Measurements from ENCODE around the gene TAF6.

TAF6 gene

DNA sequence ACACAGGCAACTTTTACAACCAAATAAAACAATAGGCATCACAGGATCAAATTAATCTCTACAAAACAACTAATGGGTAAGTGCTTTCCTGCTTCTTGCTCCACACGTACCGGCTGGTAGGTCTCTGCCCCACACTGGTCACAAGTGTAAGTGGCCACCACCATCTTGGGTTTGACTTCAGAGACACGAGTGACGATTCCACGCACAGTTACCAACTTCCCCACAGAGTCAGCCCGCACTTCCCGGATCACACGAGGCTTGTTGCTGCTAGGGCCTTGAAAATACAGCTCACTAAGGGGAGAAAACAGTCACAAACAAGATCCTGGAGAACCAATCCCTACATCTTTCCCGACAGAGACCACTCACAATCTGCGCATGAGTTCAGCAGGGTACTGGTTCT is 20.2 kb downstream of the TAF6 start (continued):
- TF ChIP-seq, protein P1, sequence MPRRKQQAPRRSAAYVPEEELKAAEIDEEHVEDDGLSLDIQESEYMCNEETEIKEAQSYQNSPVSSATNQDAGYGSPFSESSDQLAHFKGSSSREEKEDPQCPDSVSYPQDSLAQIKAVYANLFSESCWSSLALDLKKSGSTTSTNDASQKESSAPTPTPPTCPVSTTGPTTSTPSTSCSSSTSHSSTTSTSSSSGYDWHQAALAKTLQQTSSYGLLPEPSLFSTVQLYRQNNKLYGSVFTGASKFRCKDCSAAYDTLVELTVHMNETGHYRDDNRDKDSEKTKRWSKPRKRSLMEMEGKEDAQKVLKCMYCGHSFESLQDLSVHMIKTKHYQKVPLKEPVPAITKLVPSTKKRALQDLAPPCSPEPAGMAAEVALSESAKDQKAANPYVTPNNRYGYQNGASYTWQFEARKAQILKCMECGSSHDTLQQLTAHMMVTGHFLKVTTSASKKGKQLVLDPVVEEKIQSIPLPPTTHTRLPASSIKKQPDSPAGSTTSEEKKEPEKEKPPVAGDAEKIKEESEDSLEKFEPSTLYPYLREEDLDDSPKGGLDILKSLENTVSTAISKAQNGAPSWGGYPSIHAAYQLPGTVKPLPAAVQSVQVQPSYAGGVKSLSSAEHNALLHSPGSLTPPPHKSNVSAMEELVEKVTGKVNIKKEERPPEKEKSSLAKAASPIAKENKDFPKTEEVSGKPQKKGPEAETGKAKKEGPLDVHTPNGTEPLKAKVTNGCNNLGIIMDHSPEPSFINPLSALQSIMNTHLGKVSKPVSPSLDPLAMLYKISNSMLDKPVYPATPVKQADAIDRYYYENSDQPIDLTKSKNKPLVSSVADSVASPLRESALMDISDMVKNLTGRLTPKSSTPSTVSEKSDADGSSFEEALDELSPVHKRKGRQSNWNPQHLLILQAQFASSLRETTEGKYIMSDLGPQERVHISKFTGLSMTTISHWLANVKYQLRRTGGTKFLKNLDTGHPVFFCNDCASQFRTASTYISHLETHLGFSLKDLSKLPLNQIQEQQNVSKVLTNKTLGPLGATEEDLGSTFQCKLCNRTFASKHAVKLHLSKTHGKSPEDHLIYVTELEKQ (tag by site-specific recombination; IDR thresholded peaks at IDR 0.05; ENCODE audit: borderline replicate concordance): no peak
- TF ChIP-seq KLF8 (tag by site-specific recombination; IDR thresholded peaks at IDR 0.05) (no peak), ZNF549 (tag by site-specific recombination; IDR thresholded peaks at IDR 0.05) (no peak), ZNF571 (tag by site-specific recombination; IDR thresholded peaks at IDR 0.05) (no peak), ZNF791 (tag by site-specific recombination; IDR thresholded peaks at IDR 0.05) (no peak)
- TF ChIP-seq, protein P2, sequence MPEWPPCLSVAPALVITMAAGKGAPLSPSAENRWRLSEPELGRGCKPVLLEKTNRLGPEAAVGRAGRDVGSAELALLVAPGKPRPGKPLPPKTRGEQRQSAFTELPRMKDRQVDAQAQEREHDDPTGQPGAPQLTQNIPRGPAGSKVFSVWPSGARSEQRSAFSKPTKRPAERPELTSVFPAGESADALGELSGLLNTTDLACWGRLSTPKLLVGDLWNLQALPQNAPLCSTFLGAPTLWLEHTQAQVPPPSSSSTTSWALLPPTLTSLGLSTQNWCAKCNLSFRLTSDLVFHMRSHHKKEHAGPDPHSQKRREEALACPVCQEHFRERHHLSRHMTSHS (tag by site-specific recombination; IDR thresholded peaks at IDR 0.05): no peak
- TF ChIP-seq, protein P3, sequence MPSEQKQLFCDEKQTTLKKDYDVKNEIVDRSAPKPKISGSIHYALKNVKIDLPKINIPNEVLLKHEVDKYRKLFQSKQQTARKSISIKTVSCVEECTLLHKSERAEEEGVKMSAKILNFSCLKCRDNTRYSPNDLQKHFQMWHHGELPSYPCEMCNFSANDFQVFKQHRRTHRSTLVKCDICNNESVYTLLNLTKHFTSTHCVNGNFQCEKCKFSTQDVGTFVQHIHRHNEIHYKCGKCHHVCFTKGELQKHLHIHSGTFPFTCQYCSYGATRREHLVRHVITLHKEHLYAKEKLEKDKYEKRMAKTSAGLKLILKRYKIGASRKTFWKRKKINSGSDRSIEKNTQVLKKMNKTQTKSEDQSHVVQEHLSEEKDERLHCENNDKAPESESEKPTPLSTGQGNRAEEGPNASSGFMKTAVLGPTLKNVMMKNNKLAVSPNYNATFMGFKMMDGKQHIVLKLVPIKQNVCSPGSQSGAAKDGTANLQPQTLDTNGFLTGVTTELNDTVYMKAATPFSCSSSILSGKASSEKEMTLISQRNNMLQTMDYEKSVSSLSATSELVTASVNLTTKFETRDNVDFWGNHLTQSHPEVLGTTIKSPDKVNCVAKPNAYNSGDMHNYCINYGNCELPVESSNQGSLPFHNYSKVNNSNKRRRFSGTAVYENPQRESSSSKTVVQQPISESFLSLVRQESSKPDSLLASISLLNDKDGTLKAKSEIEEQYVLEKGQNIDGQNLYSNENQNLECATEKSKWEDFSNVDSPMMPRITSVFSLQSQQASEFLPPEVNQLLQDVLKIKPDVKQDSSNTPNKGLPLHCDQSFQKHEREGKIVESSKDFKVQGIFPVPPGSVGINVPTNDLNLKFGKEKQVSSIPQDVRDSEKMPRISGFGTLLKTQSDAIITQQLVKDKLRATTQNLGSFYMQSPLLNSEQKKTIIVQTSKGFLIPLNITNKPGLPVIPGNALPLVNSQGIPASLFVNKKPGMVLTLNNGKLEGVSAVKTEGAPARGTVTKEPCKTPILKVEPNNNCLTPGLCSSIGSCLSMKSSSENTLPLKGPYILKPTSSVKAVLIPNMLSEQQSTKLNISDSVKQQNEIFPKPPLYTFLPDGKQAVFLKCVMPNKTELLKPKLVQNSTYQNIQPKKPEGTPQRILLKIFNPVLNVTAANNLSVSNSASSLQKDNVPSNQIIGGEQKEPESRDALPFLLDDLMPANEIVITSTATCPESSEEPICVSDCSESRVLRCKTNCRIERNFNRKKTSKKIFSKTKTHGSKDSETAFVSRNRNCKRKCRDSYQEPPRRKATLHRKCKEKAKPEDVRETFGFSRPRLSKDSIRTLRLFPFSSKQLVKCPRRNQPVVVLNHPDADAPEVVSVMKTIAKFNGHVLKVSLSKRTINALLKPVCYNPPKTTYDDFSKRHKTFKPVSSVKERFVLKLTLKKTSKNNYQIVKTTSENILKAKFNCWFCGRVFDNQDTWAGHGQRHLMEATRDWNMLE (tag by site-specific recombination; conservative IDR thresholded peaks at IDR 0.05; ENCODE audit: low read depth): no peak

DNA sequence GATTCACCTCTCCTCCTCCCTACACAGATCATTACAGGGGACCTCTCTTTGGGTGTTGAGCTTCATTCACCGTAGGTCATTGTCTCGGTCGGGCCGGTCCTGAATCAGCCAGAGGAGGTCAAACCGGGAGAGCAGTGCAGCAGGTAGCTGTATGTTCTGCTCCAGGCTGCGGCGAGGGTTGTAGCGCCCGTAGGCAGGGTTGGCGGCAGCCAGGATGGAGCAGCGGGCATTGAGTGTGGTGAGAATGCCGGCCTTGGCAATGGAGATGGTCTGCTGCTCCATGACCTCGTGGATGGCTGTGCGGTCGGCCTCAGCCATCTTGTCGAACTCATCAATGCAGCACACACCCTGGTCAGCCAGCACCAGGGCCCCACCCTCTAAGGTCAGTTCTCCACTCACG is 23.5 kb downstream of the TAF6 start:
- ChIA-PET CTCF (interaction anchor here (0.9 to 1.5 kb wide), 3 partner anchors 13 to 312 kb away, joined by 3 to 4 read pairs (median 3); no protein-coding TSS in a partner anchor), POLR2A (interaction anchor here (0.8 to 1.0 kb wide), 2 partner anchors 13 to 17 kb away, joined by 3 read pairs; no protein-coding TSS in a partner anchor)
- Histone ChIP-seq H3K36me3 (ENCODE audit: control insufficient read depth in 2 of 2, insufficient read depth in 1 of 2, low read length in 2 of 2) (peaks cover 55 to 94% of the 10 kb centered on the region in 2 experiments), H3K4me1 (ENCODE audit: control insufficient read depth, insufficient read depth, low read length) (no peaks in the 10 kb centered on the region), H3K9me3 (ENCODE audit: control insufficient read depth, insufficient read depth, low read depth, low read length) (no peaks in the 10 kb centered on the region), H3K4me3 (ENCODE audit: low read depth, low read length) (no peak overlapping the region), H3K27ac (ENCODE audit: extremely low read depth, low read depth, low read length) (peak overlapping the region; percentile 26; the same call in 1 of the 2 replicates)
- TF ChIP-seq, protein P4, sequence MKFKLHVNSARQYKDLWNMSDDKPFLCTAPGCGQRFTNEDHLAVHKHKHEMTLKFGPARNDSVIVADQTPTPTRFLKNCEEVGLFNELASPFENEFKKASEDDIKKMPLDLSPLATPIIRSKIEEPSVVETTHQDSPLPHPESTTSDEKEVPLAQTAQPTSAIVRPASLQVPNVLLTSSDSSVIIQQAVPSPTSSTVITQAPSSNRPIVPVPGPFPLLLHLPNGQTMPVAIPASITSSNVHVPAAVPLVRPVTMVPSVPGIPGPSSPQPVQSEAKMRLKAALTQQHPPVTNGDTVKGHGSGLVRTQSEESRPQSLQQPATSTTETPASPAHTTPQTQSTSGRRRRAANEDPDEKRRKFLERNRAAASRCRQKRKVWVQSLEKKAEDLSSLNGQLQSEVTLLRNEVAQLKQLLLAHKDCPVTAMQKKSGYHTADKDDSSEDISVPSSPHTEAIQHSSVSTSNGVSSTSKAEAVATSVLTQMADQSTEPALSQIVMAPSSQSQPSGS (tag by site-specific recombination; IDR thresholded peaks at IDR 0.05; ENCODE audit: low read depth): no peak
- TF ChIP-seq ZFP69B (tag by site-specific recombination; IDR thresholded peaks at IDR 0.05) (no peak), ZNF600 (tag by site-specific recombination; IDR thresholded peaks at IDR 0.05) (peak; percentile 31; the same call in 1 of the 2 replicates)

DNA sequence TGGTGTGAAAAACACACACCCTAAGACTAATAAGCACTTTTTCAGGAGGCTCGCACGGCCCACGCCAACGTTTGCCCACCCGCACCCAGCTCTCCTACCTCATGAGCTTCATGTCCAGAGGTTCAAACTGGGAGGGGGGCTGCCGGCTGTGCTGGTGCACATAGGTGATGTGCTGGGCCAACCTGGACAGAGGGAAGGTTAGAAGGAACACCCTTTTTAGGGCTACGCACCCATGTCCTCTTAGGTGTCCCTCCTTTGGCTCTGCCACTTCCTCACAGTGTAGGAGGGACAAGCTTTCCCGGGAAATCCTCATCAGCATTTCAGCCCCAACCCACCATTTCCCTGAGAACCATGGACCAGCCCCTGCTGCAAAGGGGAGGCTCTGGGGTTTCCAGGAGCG is 23.9 kb downstream of the TAF6 start:
- Histone ChIP-seq H3K36me3 (ENCODE audit: control insufficient read depth in 2 of 2, insufficient read depth in 1 of 2, low read length in 2 of 2) (peaks cover 56 to 98% of the 10 kb centered on the region in 2 experiments), H3K9me3 (ENCODE audit: control insufficient read depth, insufficient read depth, low read depth, low read length) (no peaks in the 10 kb centered on the region), H3K27ac (ENCODE audit: extremely low read depth, low read depth, low read length) (no peak overlapping the region), H3K4me3 (ENCODE audit: low read depth, low read length) (no peak overlapping the region), H3K4me1 (ENCODE audit: control insufficient read depth, insufficient read depth, low read length) (no peaks in the 10 kb centered on the region)
- POLR2A ChIA-PET: interaction anchor here (0.8 to 1.0 kb wide), 3 partner anchors 13 to 63 kb away, joined by 3 to 5 read pairs (median 3); partner anchors contain the start of gene TRAPPC14
- CTCF ChIA-PET: interaction anchor here (0.6 to 1.5 kb wide), 4 partner anchors 13 to 312 kb away, joined by 3 to 4 read pairs (median 3); no protein-coding TSS in a partner anchor
- TF ChIP-seq ZNF549 (tag by site-specific recombination; IDR thresholded peaks at IDR 0.05) (no peak), ZNF548 (tag by site-specific recombination; IDR thresholded peaks at IDR 0.05) (no peak), ZNF658 (tag by site-specific recombination; IDR thresholded peaks at IDR 0.05) (no peak), ZBTB8A (tag by site-specific recombination; IDR thresholded peaks at IDR 0.05) (peak; percentile 75), ZNF10 (tag by site-specific recombination; IDR thresholded peaks at IDR 0.05) (peak; percentile 87)
- TF ChIP-seq, protein P5, sequence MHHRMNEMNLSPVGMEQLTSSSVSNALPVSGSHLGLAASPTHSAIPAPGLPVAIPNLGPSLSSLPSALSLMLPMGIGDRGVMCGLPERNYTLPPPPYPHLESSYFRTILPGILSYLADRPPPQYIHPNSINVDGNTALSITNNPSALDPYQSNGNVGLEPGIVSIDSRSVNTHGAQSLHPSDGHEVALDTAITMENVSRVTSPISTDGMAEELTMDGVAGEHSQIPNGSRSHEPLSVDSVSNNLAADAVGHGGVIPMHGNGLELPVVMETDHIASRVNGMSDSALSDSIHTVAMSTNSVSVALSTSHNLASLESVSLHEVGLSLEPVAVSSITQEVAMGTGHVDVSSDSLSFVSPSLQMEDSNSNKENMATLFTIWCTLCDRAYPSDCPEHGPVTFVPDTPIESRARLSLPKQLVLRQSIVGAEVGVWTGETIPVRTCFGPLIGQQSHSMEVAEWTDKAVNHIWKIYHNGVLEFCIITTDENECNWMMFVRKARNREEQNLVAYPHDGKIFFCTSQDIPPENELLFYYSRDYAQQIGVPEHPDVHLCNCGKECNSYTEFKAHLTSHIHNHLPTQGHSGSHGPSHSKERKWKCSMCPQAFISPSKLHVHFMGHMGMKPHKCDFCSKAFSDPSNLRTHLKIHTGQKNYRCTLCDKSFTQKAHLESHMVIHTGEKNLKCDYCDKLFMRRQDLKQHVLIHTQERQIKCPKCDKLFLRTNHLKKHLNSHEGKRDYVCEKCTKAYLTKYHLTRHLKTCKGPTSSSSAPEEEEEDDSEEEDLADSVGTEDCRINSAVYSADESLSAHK (tag by site-specific recombination; IDR thresholded peaks at IDR 0.05): no peak
- TF ChIP-seq, protein P6, sequence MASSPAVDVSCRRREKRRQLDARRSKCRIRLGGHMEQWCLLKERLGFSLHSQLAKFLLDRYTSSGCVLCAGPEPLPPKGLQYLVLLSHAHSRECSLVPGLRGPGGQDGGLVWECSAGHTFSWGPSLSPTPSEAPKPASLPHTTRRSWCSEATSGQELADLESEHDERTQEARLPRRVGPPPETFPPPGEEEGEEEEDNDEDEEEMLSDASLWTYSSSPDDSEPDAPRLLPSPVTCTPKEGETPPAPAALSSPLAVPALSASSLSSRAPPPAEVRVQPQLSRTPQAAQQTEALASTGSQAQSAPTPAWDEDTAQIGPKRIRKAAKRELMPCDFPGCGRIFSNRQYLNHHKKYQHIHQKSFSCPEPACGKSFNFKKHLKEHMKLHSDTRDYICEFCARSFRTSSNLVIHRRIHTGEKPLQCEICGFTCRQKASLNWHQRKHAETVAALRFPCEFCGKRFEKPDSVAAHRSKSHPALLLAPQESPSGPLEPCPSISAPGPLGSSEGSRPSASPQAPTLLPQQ (tag by site-specific recombination; IDR thresholded peaks at IDR 0.05): no peak

All from HEK293 (cell line).